T-helper 1 cell (primary cell): Measurements from ENCODE around the gene TMC7.
"Not testable (repeated sequence)": the region's sequence is repeated elsewhere in the genome, so short reads cannot be mapped to it uniquely, and the experiment has no call there.

Experiments used
- DNase-seq, 5 donors: peaks; one replicate each; pipeline ENCODE4 v3.0.0-alpha.2; 2012 to 2020
- total RNA-seq, 4 donors: gene quantifications; one replicate each; lab custom pipeline; 2026; lab: John Stamatoyannopoulos, UW

Gene TMC7
- total RNA-seq, result 0 to 0.30 (median 0.04) reads per million in 4 donors

DNA sequence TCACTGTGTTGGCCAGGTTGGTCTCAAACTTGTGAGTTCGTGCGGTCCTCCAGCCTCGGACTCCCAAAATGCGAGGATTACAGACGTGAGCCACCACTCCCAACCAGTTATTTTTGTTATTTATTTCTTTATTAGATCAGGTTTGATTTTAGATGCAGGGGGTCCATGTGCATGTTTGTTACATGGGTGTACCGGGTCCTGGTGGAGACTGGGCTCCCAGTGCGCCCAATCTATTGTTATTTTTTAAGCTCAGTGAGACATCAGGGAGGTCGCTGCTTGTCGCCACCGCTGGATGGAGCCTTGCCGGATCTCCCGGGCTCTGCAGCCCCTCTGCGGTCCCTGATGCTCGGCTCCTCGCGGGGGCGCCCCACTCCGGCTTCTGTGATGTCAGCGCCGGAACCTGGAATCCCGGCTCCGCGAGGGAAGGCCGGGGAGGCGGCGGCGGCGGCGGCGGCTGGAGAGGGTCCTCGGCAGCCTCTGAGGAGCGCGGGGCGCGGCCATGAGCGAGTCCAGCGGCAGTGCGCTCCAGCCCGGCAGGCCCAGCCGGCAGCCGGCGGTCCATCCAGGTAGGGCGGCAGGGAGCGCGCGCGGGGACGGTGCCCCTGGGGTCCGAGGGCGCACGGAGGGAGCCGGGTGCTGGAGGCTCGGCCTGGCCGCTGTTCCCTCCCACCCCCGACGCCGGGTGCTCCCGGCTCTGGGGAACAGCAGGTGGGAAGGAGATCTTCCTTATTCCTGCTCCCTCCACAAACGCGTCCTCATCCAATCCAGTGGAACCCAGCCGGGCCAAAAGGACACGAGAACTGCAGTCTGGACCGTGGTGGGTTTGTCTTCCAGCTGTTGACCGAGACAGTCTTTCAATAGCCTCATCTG lies at the start of gene TMC7:
Gene TMC7 (plus strand): TSS at position 370 of the 870 bp plus-strand sequence. CDS start 130 bp downstream, at position 500.
- DNase-seq, result peak in 1 of 5 donors; percentile 3

DNA sequence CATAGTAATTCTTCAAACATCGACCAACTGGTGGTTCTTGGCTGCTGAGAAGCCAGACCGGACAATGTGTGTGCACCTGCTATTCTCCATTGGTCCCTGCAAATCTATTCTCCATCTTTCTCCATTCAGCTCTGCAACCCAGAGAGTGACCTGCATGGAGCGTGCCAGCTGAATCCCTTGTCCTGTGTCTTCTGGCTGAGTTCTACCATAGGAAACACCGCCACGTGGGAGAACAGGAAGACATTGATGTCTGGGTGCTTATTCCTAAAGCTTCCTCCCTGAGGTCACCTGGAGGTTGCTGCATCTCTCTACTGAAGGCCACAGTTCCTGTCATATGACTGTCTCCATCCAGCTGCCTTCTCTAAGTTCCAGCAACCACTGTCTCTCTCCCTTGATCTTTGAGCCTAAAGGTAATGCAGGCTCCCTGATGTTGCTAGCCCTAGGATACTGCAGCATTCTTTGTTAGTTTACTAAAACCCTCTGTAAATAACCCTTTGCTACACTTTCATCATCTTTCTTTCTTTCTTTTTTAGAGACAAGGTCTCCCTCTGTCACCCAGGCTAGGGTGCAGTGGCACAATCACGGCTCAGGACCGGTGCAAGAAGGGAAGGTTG lies 46.9 kb upstream of the TMC7 start:
- DNase-seq, result no peak

DNA sequence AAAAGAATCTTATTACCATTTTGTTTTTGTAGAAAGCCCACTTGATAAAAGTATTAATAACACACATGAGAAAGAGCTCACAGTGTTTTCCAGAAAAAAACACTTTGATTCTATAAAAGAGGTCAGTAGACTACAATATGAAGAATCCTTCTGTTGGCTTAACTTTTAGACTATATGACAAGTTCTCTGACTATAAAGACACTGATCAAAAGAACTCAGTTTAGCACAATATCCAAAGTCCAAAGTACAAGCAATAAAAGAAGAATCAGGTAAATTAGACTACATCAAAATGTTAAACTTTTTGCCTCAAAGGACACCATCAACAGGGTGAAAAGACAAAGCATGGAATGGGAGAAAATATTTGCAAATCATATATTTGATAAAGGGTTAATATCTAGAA lies 46.3 kb upstream of the TMC7 start:
- DNase-seq, result no peak

DNA sequence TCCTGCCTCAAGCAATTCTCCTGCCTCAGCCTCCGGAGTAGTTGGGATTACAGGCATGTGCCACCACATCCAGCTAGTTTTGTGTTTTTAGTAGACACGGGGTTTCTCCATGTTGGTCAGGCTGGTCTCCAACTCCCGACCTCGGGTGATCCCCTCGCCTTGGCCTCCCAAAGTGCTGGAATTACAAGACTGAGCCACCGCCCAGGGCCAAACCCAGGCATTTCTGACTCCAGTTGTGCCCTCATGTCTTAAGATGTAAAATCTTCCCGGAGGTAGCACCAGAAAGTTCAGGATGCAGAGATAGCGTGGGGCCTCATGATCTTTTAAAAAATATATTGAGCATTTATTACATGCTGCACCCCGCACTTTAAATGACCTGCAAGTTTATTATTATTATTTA lies 44.7 kb upstream of the TMC7 start:
- no peak for DNase-seq

DNA sequence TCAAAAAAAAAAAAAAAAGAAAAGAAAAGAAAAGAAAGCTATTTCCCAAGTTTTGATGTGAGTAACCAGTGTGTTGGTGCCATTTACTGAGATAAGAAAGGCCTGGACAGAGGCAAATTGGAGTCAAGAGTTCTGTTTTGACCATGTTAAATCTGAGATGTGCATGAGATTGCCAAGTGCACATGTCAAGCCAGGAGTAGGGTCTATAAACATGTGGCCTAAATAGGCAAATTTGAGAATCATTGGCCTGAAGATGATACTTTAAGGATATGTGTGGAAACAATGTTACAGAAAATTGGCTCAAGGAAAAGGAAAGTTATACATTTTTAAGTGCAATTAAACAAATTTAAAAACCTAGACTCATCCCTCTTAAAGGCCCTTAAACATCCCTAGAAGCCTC lies 42.3 kb upstream of the TMC7 start:
- no peak for DNase-seq

DNA sequence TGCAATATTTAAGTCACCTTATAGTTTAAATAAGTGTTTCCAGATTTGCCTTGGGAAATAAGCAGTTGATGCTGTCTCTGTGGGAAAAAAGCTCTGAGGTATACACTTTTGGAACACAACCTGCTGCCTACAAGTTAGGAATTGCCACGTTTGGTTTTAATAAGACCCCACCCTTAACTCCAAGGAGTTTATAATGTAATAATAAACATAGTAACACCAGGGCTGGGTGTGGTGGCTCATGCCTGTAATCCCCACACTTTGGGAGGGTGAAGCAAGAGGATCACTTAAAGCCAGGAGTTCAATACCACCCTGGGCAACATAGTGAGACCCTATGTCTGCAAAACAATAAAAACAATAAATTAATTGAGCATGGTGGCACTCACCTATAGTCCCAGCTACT lies 41.7 kb upstream of the TMC7 start:
- no peak for DNase-seq

DNA sequence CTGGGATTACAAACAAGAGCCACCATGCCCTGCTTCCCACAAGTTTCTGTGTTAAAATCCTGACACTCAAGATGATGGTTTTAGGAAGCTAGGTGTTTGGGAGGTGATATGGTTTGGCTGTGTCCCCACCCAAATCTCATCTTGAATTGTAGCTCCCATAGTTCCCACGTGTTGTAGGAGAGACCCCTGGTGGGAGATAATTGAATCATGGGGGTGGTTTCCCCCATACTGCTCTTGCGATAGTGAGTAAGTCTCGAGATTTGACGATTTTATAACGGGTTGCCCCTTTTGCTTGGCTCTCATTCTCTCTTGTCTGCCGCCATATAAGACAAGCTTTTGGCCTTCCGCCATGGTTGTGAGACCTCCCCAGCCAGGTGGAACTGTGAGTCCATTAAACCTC lies 40.3 kb upstream of the TMC7 start:
- no peak for DNase-seq

DNA sequence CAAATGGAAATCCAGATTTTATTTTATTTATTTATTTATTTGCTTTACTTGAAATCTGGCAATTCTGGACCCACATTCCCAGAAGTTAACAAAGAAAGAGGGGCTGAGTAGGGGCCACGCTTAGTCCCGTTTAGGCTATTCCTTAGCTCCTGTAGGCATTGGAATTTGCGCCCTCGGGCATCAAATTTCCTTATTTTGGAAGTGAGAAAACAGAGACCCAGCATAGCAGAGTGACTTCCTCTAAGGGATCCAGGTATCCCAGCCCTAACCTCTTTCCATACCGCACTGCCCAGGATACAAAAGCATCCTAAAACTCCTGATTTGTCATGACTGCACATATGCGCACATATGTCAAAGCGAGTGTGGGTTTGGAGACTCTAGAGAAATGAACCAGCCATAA lies 38.5 kb upstream of the TMC7 start:
- no peak for DNase-seq

DNA sequence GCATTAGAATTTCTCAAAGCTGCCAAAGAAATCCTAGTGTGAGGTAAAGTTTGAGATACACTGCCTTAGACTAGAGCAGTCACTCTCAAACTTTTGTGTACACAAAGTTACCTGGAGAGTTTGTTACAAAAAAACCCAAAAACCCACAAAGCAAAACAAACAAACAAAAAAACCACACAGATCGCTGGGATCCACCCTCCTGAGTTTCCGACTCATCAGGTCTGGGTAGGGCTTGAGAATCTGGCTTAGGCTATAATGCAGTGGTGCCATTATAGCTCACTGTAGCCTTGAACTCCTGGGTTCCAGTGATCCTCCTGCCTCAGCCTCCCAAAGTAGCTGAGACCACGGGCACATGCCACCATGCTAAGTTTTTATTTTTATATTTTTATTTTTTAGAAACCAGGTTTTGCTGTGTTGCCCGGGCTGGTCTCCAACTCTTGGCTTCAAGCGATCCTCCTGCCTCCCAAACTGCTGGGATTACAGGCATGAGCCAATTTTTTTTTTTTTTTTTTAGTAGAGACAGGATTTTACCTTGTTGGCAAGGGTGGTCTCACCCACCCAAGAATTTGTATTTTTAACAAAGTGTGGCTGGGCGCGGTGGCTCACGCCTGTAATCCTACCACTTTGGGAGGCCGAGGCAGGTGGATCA lies 35.2 kb upstream of the TMC7 start:
- DNase-seq, result no peak

DNA sequence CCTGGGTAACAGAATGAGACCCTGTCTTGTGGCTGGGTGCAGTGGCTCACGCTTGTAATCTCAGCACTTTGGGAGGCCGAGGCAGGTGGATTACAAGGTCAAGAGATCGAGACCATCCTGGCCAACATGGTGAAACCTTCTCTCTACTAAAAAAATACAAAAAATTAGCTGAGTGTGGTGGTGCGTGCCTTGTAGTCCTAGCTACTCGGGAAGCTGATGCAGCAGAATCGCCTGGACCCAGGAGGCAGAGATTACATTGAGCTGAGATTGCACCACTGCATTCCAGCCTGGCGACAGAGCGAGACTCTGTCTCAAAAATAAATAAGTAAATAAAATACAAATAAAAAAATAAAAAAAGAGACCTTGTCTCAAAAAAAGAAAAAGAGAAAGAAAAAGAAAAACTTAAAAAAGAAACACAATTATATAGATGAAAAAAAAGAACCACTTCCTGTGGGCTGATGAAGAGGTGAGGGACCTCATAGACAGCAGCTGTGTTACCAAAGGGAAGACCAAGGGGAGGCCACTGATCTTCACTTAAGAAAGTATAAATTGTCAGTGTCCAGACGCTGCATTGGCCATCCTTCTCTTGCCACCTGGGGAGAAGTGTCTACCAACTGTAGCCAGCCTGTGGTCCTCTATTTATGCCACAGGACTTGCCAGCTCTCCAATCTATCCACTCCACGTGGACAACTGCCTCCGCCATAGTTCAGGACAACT lies 33.1 kb upstream of the TMC7 start:
- no peak for DNase-seq

DNA sequence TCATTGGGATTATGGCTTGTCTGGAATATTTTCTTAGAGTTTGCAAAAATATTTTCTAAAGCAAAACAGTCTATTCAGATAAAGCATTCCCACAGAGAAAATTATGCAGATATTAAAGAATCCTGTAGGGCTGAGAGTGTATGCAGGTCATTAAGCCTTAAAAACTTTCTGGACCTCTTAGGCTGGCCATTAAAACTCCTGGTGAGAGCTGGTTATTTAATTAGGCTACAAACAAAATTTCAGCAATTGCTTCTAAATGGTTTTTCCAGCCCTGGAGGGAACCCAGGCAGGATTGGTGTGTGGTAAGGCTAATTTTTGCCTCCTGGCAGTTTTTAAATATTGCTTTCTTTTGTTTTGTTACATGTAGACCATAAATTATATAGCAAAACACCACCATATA lies 30.2 kb upstream of the TMC7 start:
- no peak for DNase-seq

DNA sequence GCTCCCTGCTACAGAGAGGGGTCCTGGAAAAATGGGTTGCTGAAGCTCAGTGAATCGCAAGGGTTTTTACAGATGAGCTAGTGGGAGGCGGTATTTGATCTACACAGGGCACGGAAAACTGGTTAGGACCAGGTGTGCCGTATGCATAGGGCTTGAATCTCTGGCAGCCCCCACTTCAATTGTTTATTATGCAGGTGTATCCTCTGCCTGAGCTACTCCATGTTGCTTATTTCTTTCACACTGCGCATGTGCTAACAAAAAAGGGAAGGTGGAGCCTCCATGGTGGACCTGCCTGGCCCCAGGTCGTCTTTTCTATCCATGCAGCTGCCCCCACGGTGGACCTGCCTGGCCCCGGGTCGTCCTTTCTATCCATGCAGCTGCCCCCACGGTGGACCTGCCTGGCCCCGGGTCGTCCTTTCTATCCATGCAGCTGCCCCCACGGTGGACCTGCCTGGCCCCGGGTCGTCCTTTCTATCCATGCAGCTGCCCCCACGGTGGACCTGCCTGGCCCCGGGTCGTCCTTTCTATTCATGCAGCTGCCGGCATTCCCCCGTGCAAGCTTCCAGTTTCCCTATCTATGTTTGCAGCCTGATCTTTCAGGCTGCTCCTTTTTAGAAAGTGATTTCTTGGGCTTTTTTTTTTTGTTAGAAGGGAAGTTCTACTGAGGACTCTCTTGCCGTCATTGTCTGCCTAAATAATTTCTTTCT lies 27.7 kb upstream of the TMC7 start:
- DNase-seq, result peak in 3 of 5 donors; percentile 2 to 47 (median 9)

DNA sequence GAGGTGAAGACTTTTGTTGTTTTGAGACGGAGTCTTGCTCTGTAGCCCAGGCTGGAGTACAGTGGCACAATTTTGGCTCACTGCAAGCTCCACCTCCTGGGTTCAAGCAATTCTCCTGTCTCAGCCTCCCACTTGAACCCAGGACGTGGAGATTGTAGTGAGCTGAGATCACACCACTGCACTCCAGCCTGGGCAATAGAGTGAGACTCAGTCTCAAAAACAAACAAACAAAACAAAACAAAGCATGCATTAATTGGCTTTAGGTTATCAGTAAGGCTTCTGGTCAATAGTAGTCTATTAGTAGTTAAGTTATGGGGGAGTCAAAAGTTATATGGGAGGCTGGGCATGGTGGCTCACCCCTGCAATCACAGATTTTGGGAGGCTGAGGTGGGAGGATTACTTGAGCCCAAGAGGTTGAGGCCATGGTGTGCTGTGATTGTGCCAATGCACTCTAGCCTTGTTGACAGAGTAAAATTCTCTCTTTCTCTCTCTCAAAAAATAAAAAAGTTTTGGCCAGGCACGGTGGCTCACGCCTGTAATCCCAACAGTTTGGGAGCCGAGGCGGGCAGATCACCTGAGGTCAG lies 27.0 kb upstream of the TMC7 start:
- not testable (repeated sequence) for DNase-seq

DNA sequence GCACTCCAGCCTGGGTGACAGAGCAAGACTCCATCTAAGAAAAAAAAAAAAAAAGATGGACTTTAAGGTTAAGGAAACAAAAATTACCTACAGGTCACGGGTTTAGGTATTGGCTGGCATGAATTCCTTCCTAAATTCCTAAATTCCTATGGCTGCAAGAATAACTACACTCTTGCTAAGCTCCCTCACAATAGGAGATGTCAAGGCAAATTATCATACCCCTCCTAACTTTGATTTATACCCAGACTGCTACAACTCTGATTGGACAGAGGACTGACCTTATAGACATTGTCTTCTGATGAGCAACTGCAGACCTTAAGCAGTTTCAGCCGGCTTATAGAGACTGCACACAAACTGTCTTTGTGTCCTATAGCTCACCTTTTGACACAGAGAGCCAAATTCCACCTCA lies 25.1 kb upstream of the TMC7 start:
- no peak for DNase-seq

DNA sequence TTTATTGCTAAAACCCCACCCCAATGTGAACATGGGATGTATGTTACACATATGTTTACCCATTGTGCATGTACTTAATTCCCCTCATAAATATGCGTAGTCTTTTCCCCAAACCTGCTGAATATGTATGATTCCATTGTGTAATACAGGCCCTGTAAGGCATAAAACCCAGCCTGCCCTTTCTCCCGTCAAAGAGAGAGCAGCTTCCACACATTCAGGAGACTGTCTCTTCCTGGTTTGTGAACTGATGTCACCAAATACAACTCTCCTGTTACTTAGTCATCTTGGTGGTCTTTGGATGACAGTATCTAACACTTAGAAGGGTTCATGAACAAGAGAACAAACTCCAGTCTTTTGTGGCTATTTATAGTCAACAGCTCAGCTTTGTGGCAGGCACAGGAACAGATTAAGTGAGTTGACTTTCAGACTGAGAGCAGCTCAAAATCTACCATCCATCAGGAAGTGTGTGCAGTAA lies 24.7 kb upstream of the TMC7 start:
- no peak for DNase-seq

DNA sequence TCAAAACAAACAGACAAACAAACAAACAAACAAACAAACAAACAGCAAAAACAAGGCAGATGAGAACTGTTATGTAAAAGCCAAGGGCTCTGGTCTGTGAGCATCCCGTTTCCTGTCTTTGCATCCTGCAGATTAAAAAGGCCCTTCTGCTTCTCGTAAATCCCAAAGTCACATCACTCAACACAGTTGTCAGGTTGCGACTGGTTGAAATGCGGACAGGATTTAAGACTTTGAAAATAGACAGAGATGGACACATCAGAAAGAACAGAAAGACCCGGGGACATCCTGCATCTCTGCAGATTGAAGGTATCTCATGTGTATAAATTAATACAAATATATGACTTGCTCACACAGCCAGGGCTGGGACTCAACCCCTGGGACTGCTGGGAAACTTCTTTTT lies 18.2 kb upstream of the TMC7 start:
- no peak for DNase-seq

DNA sequence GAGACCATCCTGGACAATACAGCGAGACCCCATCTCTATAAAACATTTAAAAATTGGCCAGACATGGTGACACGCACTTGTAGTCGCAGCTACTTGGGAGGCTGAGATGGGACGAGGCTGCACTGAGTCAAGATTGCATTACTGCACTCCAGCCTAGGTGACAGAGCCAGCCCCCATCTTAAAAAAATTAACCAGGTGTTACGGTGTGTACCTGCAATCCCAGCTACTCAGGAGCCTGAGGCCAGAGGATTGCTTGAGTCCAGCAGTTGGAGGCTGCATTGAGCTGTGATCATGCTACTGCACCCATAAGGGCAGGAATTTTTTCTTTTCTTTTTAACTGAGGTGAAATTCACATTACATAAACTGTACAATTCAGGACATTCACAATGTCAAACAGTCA lies 16.9 kb upstream of the TMC7 start:
- no peak for DNase-seq

DNA sequence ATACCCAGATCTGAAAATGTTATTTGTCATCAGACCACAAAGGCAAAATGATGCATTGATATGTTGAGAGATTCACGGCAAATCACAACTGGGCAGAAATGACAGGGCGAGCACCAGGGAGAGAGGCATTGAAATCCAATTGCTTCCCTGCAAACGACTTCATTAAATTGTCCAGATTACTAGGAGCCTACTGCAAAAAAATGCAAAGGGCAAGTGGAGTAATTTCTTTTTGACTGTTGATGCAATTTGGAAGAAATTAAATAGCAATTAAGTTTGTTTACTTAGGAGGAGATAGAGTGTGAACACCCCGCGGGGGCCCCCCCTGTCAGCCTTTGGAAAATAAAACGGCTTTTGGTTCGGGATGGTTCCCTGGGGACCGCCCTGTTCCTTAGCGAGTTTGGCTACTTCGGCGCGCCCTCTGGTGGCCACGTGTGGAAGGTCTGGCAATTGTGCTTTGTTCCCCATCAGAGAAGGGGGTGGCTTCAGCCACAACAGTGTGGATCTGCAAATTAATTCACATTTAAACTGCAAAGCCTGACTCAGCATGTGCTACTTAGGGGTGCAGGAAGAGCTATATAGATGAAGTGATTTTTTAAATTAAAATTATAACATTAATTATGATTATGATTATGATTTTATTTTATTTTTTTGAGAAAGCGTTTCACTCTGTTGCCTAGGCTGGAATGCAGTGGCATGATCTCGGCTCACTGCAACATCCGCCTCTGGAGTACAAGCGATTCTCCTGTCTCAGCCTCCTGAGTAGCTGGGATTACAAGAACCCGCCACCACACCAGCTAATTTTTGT lies 14.5 kb upstream of the TMC7 start:
- peak; percentile 41 to 71 (median 59) for DNase-seq

DNA sequence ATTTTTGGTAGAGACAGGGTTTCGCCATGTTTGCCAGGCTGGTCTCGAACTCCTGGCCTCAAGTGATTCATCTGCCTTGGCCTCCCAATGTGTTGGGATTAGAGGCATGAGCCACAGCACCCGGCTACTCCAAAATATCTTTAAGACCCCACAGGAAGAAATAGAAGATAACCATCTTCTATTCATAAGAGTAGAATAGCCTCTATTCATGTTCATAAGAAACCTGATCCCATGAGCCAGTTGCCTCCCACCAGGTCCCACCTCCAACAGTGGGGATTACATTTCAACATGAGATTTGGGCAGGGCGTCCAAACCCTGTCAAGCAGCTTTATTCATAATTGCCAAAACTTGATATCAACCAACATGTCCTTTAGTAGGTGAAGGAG lies 13.9 kb upstream of the TMC7 start:
- no peak for DNase-seq

DNA sequence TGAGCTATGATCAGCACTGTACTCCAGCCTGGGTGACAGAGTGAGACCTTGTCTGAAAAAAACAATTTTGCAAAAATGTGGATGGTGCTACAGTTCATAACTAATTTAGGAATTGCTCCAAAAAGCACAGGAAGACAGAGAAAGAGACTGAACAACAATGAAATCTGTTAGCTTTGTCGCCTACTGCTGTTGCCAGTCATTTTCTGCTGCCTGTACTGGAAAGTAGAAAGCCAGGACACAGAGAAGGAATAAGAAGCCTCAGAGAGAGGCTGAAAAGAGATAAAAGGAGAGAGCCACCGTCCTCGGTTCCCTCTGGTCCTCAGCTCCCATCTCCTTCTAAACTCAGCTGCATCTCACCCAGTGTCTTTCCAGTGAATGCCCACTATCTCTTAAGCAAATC lies 8.6 kb upstream of the TMC7 start:
- DNase-seq, result no peak

DNA sequence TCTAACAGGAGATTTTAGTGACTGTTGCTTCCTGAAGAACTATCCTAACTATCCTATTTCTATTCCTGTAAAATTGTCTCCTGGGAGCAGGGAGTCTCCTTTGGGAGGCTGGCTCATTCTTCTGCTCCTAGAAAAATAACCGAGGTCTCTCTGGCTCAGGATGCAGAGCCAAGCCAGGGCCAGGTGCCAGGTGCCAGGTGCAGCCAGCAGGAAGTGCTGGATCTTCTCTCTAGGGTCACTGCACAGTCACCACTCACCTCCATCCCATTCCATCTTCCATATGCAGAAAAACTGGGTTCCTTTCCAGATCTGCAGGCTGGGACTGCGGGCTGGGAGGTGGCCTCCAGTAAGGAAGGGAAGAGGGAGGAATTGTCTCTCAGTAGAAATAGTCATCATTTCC lies 3.8 kb upstream of the TMC7 start:
- no peak for DNase-seq
